Neural cell (in vitro differentiated cells): ENCODE results near the gene SMAD7. TPM values are rescaled to one million over a fixed set of nuclear protein-coding genes. Genes with fewer than 3 reads are reported as not detected.

ENCODE experiments used
- H2AFZ ChIP-seq: fragments of 200-600, 300-800 bp; sonication (generic), shearing (Covaris generic); 2 replicates; pipeline ENCODE4 v1.6.0; 2014; ENCODE audit warnings: low read depth, mild to moderate bottlenecking, antibody characterized with exemption, low read length, moderate library complexity
- H3F3A ChIP-seq: fragments of 200-600 bp; shearing (Covaris generic); 2 replicates; pipeline ENCODE4 v1.6.1; 2016; ENCODE audit warnings: mild to moderate bottlenecking, moderate library complexity, mixed read lengths, antibody characterized with exemption, low read length; ENCODE audit not compliant: insufficient read depth, poor library complexity, severe bottlenecking
- H3K27ac ChIP-seq: fragments of 200-600, 300-800 bp; sonication (generic), shearing (Covaris generic); 2 replicates; pipeline ENCODE4 v1.5.1; 2014; ENCODE audit warnings: mild to moderate bottlenecking, low read length, moderate library complexity
- H3K27me3 ChIP-seq: fragments of 300-800, 200-600 bp; sonication (generic), shearing (Covaris generic); 2 replicates; pipeline ENCODE4 v1.6.0; 2014; ENCODE audit warnings: mild to moderate bottlenecking, low read depth, low read length, moderate library complexity; ENCODE audit not compliant: insufficient read depth
- H3K36me3 ChIP-seq: fragments of 300-800, 200-600 bp; sonication (generic), shearing (Covaris generic); 2 replicates; pipeline ENCODE4 v1.5.1; 2014; ENCODE audit warnings: mild to moderate bottlenecking, antibody characterized with exemption, low read length, moderate library complexity; ENCODE audit not compliant: insufficient read depth
- H3K4me2 ChIP-seq: fragments of 300-800, 200-600 bp; sonication (generic), shearing (Covaris generic); 2 replicates; pipeline ENCODE4 v1.6.0; 2014; ENCODE audit warnings: mild to moderate bottlenecking, low read length
- H3K4me3 ChIP-seq: fragments of 300-800, 200-600 bp; sonication (generic), shearing (Covaris generic); 2 replicates; pipeline ENCODE4 v1.5.1; 2014; ENCODE audit warnings: mild to moderate bottlenecking, low read length, moderate library complexity
- H3K79me2 ChIP-seq: fragments of 200-600 bp; shearing (Covaris generic); replicated peaks from 2 replicates; pipeline ENCODE4 v1.6.0; 2014; ENCODE audit warnings: mild to moderate bottlenecking, low read length, moderate library complexity; ENCODE audit not compliant: insufficient read depth
- H3K9ac ChIP-seq: fragments of 300-800, 200-600 bp; sonication (generic), shearing (Covaris generic); 2 replicates; pipeline ENCODE4 v1.6.1; 2016; ENCODE audit warnings: mild to moderate bottlenecking, low read length, mixed read lengths
- H3K9me2 ChIP-seq: fragments of 200-600 bp; shearing (Covaris generic); 2 replicates; pipeline ENCODE4 v1.6.1; 2016; ENCODE audit warnings: mild to moderate bottlenecking, low read length, mixed read lengths; ENCODE audit not compliant: insufficient read depth
- H3K9me3 ChIP-seq: fragments of 200-600, 300-800 bp; sonication (generic), shearing (Covaris generic); 2 replicates; pipeline ENCODE4 v1.6.1; 2016; ENCODE audit warnings: mild to moderate bottlenecking, mixed run types, low read length, moderate library complexity, mixed read lengths
- H4K20me1 ChIP-seq: fragments of 200-600 bp; shearing (Covaris generic); 2 replicates; pipeline ENCODE4 v1.6.1; 2016; ENCODE audit warnings: mild to moderate bottlenecking, mixed run types; ENCODE audit not compliant: insufficient read depth
- EP300 ChIP-seq: fragments of 450-650 bp; conservative IDR thresholded peaks from 2 replicates; pipeline ENCODE4 v1.6.1; 2014; ENCODE audit warnings: antibody characterized with exemption, mild to moderate bottlenecking, moderate library complexity; ENCODE audit not compliant: poor library complexity, severe bottlenecking
- EZH2 ChIP-seq: fragments of 200-600, 300-800 bp; shearing (Covaris generic), sonication (generic); IDR thresholded peaks from 2 replicates; pipeline ENCODE4 v1.6.1; 2014; ENCODE audit warnings: antibody characterized with exemption, low read length, borderline replicate concordance, mild to moderate bottlenecking; ENCODE audit not compliant: insufficient read depth, poor library complexity, severe bottlenecking
- MXI1 ChIP-seq: fragments of 450-650 bp; conservative IDR thresholded peaks from 2 replicates; pipeline ENCODE4 v1.6.1; 2014; ENCODE audit warnings: antibody characterized with exemption, mild to moderate bottlenecking; ENCODE audit not compliant: poor library complexity, severe bottlenecking
- POLR2AphosphoS5 ChIP-seq: IDR thresholded peaks from 2 replicates; pipeline ENCODE4 v1.6.1; 2012
- RAD21 ChIP-seq: fragments of 450-650 bp; conservative IDR thresholded peaks from 2 replicates; pipeline ENCODE4 v1.6.1; 2014; ENCODE audit warnings: antibody characterized with exemption, mild to moderate bottlenecking, moderate library complexity
- SMC3 ChIP-seq: fragments of 450-650 bp; conservative IDR thresholded peaks from 2 replicates; pipeline ENCODE4 v1.6.1; 2014; ENCODE audit warnings: antibody characterized with exemption, mild to moderate bottlenecking, moderate library complexity; ENCODE audit not compliant: poor library complexity
- TAF1 ChIP-seq: IDR thresholded peaks from 2 replicates; pipeline ENCODE4 v1.6.1; 2012; ENCODE audit warnings: low read depth
- polyA plus RNA-seq: library from polyadenylated mRNA; depleted of rRNA; stranded (reverse); fragments of >200 nt; gene quantifications from 2 replicates; pipeline ENCODE4 v1.2.3, GENCODE V29; 2014
- TF ChIP-seq, protein P1 (sequence below): fragments of 450-650 bp; IDR thresholded peaks from 2 replicates; pipeline ENCODE4 v1.5.1; 2014; ENCODE audit warnings: antibody characterized with exemption, mild to moderate bottlenecking, moderate library complexity; ENCODE audit not compliant: poor library complexity, severe bottlenecking

Gene SMAD7
- polyA plus RNA-seq, 1 donor from 2014 or later, result 3.8 TPM

DNA sequence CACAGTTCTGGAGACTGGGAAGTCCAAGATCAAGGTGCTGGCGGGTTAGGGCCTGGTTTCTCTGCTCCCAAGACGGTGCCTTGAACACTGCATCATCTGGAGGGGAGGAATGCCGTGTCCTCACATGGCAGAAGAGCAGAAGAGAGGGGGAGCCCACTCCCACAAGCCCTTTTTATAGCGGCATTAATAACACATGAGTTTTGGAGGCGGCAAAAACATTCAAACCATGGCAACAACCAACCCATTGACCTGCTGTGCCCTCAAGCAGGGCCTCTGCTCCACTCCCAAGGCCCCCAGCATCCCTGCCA, 62.0 kb downstream of the SMAD7 start:
- no peaks in the 10 kb centered on the region for H3K36me3 ChIP-seq
- H3K79me2 ChIP-seq, result no peaks in the 10 kb centered on the region
- no peak overlapping the region for H2AFZ ChIP-seq
- H3K9me3 ChIP-seq, result no peaks in the 10 kb centered on the region
- H3K4me2 ChIP-seq, result no peak overlapping the region
- no peaks in the 10 kb centered on the region for H3K9me2 ChIP-seq
- no peak overlapping the region for H3K4me3 ChIP-seq
- H3K27me3 ChIP-seq, result no peaks in the 10 kb centered on the region
- no peak for TF ChIP-seq EP300
- no peak for TF ChIP-seq POLR2AphosphoS5
- no peak for TF ChIP-seq SMC3
- no peak for TF ChIP-seq MXI1
- no peak for TF ChIP-seq RAD21
- TF ChIP-seq, protein P1, sequence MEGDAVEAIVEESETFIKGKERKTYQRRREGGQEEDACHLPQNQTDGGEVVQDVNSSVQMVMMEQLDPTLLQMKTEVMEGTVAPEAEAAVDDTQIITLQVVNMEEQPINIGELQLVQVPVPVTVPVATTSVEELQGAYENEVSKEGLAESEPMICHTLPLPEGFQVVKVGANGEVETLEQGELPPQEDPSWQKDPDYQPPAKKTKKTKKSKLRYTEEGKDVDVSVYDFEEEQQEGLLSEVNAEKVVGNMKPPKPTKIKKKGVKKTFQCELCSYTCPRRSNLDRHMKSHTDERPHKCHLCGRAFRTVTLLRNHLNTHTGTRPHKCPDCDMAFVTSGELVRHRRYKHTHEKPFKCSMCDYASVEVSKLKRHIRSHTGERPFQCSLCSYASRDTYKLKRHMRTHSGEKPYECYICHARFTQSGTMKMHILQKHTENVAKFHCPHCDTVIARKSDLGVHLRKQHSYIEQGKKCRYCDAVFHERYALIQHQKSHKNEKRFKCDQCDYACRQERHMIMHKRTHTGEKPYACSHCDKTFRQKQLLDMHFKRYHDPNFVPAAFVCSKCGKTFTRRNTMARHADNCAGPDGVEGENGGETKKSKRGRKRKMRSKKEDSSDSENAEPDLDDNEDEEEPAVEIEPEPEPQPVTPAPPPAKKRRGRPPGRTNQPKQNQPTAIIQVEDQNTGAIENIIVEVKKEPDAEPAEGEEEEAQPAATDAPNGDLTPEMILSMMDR, result no peak
- TF ChIP-seq TAF1, result no peak
- TF ChIP-seq EZH2, result no peak
- H3K9ac ChIP-seq, result no peak overlapping the region
- no peaks in the 10 kb centered on the region for H3F3A ChIP-seq
- H3K27ac ChIP-seq, result no peak overlapping the region
- H4K20me1 ChIP-seq, result no peaks in the 10 kb centered on the region

GRCh38 chr18:48887905-48888772, 62.6 kb downstream of the SMAD7 start:
- Histone ChIP-seq H3K27me3 (no peaks in the 10 kb centered on the region), H3K9me3 (no peaks in the 10 kb centered on the region), H3K9ac (no peak overlapping the region), H4K20me1 (no peaks in the 10 kb centered on the region), H3K27ac (no peak overlapping the region), H3K9me2 (no peaks in the 10 kb centered on the region), H3K4me3 (no peak overlapping the region), H3K79me2 (no peaks in the 10 kb centered on the region), H2AFZ (no peak overlapping the region), H3F3A (no peaks in the 10 kb centered on the region), H3K36me3 (no peaks in the 10 kb centered on the region), H3K4me2 (no peak overlapping the region)
- no peak for TF ChIP-seq EZH2
- TF ChIP-seq MXI1, result no peak
- TF ChIP-seq POLR2AphosphoS5, result no peak
- TF ChIP-seq SMC3, result no peak

DNA sequence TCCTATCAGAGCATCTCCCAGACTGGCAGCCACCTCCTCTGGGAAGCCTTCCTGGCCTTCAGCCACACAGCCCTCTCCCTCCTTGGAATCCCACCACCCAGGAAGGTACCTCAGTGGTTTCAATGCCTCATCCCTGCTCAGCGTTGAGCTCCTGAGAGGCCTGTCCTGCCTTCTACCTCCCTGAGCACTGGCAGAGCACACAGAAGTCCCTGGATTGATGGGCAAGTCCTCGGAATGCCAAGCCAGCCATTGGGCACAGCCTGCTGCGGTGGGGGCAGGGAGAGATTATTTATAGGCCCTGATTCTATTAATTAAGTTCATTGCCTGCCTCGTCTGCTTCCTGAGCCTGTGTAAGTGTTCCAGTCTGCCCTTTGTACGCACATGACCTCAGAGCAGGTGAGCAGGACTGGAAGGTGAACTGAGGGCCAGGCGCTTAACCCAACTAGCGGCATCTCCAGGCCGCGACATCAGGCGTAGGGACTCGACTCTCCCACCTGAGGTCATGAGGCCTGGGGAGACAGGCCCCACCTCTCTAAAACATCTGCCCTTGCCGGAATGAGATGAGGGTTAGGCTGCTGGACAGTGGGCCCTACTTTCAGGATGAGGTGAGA, 63.4 kb downstream of the SMAD7 start:
- H3K4me3 ChIP-seq, result no peak overlapping the region
- H2AFZ ChIP-seq, result no peak overlapping the region
- H4K20me1 ChIP-seq, result no peaks in the 10 kb centered on the region
- no peak overlapping the region for H3K27ac ChIP-seq
- H3K9me3 ChIP-seq, result no peaks in the 10 kb centered on the region
- H3K27me3 ChIP-seq, result no peaks in the 10 kb centered on the region
- H3K9me2 ChIP-seq, result no peaks in the 10 kb centered on the region
- no peaks in the 10 kb centered on the region for H3K79me2 ChIP-seq
- TF ChIP-seq MXI1, result no peak
- no peak for TF ChIP-seq TAF1
- no peak for TF ChIP-seq EZH2
- TF ChIP-seq, protein P1, result no peak
- no peak for TF ChIP-seq RAD21
- no peak for TF ChIP-seq EP300
- no peak for TF ChIP-seq POLR2AphosphoS5
- H3F3A ChIP-seq, result no peaks in the 10 kb centered on the region
- no peak overlapping the region for H3K4me2 ChIP-seq
- H3K36me3 ChIP-seq, result no peaks in the 10 kb centered on the region
- no peak overlapping the region for H3K9ac ChIP-seq
